HepG2 (cell line): ENCODE results near the gene TBCCD1. TPM values are rescaled to one million over a fixed set of nuclear protein-coding genes. Genes with fewer than 3 reads are reported as not detected.

Source experiments
- CC2D1A ChIP-seq: sonication (generic); formaldehyde crosslinking; IDR thresholded peaks from 2 replicates; pipeline ENCODE4 v1.8.1; 2023; ENCODE audit warnings: mild to moderate bottlenecking, missing genetic modification reagents
- GABPB1 ChIP-seq: IDR thresholded peaks from 2 replicates; pipeline ENCODE4 v1.6.1; 2016; ENCODE audit warnings: mild to moderate bottlenecking, missing genetic modification reagents, moderate library complexity, missing compliant biosample characterization
- ISL2 ChIP-seq: sonication (generic); formaldehyde crosslinking; IDR thresholded peaks from 2 replicates; pipeline ENCODE4 v1.5.0; 2020; ENCODE audit warnings: missing genetic modification reagents
- TEAD2 ChIP-seq: sonication (generic); formaldehyde crosslinking; IDR thresholded peaks from 2 replicates; pipeline ENCODE4 v1.9.0; 2021; ENCODE audit warnings: missing genetic modification reagents
- THAP7 ChIP-seq: sonication (generic); formaldehyde crosslinking; IDR thresholded peaks from 2 replicates; pipeline ENCODE4 v1.8.1; 2023; ENCODE audit warnings: mild to moderate bottlenecking, missing genetic modification reagents
- U2AF1 ChIP-seq: fragments of 200-400 bp; formaldehyde crosslinking; optimal IDR thresholded peaks from 2 replicates; pipeline ENCODE3; 2017; ENCODE audit warnings: mild to moderate bottlenecking, low read depth, low read length
- U2AF2 ChIP-seq: fragments of 200-400 bp; formaldehyde crosslinking; IDR thresholded peaks from 2 replicates; pipeline ENCODE4 v1.6.1; 2017; ENCODE audit warnings: low read depth, mild to moderate bottlenecking, low read length
- ZNF251 ChIP-seq: sonication (generic); formaldehyde crosslinking; IDR thresholded peaks from 2 replicates; pipeline ENCODE4 v1.9.0; 2021; ENCODE audit warnings: mild to moderate bottlenecking, missing genetic modification reagents
- ZNF616 ChIP-seq: sonication (generic); formaldehyde crosslinking; IDR thresholded peaks from 2 replicates; pipeline ENCODE4 v1.5.0; 2020; ENCODE audit warnings: low read depth, mild to moderate bottlenecking, missing genetic modification reagents
- ZNF687 ChIP-seq: sonication (generic); formaldehyde crosslinking; IDR thresholded peaks from 2 replicates; pipeline ENCODE4 v1.5.1; 2020; ENCODE audit warnings: mild to moderate bottlenecking, missing genetic modification reagents, moderate library complexity
- ZNF792 ChIP-seq: IDR thresholded peaks from 2 replicates; pipeline ENCODE4 v1.6.1; 2016
- polyA plus RNA-seq, 8 experiments: library from polyadenylated mRNA; depleted of rRNA in 3 of 8; stranded (reverse) in 7 of 8; unstranded in 1 of 8; fragments of >200 nt; fragmentation: Illumina TruSeq in 4 of 8; extraction: Trizol in 4 of 8; gene quantifications; 2 replicates each; pipeline versions ENCODE4 v1.2.1 to v1.2.3, GENCODE V29; 2011 to 2016; ENCODE audit warnings: low read depth in 4 of 8, missing spikeins in 1 of 8, mixed read lengths in 1 of 8; ENCODE audit not compliant: insufficient read depth in 1 of 8
- total RNA-seq, 5 experiments: library from RNA; depleted of rRNA; stranded (reverse); fragments of >200 nt; fragmentation: Illumina TruSeq; extraction: Trizol; gene quantifications; 2 replicates each; pipeline ENCODE4 v1.2.3, GENCODE V29; 2016; ENCODE audit warnings: low read depth in 1 of 5
- TF ChIP-seq, protein P1 (sequence below): sonication (generic); formaldehyde crosslinking; IDR thresholded peaks from one replicate; pipeline ENCODE4 v1.5.1; 2020; ENCODE audit warnings: mild to moderate bottlenecking, missing genetic modification reagents; ENCODE audit errors: not compliant biosample characterization
- TF ChIP-seq, protein P2 (sequence below): sonication (generic); formaldehyde crosslinking; IDR thresholded peaks from 2 replicates; pipeline ENCODE4 v1.9.0; 2022; ENCODE audit warnings: missing genetic modification reagents, mild to moderate bottlenecking, borderline replicate concordance

The TBCCD1 gene
- total and polyA plus RNA-seq, 2 of the 13 experiments (the other 11 are each of a cell fraction or from before 2014, with no cell fraction given) = 13.6 to 16.2 TPM

- TF ChIP-seq U2AF1 (peak; percentile 57), CC2D1A (no peak), U2AF2 (no peak), ZNF616 (CRISPR knock-in tag) (no peak), GABPB1 (CRISPR knock-in tag) (peak; percentile 55; the same call in 1 of the 2 replicates), ZNF251 (CRISPR knock-in tag) (no peak), ZNF792 (CRISPR knock-in tag) (peak; percentile 66; the same call in 1 of the 2 replicates), ZNF687 (CRISPR knock-in tag) (peak; percentile 96), ISL2 (CRISPR knock-in tag) (peak; percentile 97), THAP7 (CRISPR knock-in tag) (peak; percentile 34), TEAD2 (CRISPR knock-in tag) (no peak)
- TF ChIP-seq, protein P1, sequence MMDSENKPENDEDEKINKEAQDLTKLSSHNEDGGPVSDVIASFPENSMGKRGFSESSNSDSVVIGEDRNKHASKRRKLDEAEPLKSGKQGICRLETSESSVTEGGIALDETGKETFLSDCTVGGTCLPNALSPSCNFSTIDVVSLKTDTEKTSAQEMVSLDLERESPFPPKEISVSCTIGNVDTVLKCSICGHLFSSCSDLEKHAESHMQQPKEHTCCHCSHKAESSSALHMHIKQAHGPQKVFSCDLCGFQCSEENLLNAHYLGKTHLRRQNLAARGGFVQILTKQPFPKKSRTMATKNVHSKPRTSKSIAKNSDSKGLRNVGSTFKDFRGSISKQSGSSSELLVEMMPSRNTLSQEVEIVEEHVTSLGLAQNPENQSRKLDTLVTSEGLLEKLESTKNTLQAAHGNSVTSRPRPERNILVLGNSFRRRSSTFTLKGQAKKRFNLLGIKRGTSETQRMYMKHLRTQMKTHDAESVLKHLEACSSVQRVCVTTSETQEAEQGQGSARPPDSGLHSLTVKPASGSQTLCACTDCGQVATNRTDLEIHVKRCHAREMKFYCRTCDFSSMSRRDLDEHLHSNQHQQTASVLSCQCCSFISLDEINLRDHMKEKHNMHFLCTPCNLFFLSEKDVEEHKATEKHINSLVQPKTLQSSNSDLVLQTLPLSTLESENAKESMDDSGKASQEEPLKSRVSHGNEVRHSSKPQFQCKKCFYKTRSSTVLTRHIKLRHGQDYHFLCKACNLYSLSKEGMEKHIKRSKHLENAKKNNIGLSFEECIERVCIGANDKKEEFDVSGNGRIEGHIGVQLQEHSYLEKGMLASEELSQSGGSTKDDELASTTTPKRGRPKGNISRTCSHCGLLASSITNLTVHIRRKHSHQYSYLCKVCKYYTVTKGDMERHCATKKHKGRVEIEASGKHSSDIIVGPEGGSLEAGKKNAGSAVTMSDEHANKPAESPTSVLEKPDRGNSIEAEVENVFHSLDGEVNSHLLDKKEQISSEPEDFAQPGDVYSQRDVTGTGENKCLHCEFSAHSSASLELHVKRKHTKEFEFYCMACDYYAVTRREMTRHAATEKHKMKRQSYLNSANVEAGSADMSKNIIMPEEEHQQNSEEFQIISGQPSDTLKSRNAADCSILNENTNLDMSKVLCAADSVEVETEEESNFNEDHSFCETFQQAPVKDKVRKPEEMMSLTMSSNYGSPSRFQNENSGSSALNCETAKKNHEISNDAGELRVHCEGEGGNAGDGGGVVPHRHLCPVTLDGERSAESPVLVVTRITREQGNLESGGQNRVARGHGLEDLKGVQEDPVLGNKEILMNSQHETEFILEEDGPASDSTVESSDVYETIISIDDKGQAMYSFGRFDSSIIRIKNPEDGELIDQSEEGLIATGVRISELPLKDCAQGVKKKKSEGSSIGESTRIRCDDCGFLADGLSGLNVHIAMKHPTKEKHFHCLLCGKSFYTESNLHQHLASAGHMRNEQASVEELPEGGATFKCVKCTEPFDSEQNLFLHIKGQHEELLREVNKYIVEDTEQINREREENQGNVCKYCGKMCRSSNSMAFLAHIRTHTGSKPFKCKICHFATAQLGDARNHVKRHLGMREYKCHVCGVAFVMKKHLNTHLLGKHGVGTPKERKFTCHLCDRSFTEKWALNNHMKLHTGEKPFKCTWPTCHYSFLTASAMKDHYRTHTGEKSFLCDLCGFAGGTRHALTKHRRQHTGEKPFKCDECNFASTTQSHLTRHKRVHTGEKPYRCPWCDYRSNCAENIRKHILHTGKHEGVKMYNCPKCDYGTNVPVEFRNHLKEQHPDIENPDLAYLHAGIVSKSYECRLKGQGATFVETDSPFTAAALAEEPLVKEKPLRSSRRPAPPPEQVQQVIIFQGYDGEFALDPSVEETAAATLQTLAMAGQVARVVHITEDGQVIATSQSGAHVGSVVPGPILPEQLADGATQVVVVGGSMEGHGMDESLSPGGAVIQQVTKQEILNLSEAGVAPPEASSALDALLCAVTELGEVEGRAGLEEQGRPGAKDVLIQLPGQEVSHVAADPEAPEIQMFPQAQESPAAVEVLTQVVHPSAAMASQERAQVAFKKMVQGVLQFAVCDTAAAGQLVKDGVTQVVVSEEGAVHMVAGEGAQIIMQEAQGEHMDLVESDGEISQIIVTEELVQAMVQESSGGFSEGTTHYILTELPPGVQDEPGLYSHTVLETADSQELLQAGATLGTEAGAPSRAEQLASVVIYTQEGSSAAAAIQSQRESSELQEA (CRISPR knock-in tag) = peak; percentile 21
- TF ChIP-seq, protein P2, sequence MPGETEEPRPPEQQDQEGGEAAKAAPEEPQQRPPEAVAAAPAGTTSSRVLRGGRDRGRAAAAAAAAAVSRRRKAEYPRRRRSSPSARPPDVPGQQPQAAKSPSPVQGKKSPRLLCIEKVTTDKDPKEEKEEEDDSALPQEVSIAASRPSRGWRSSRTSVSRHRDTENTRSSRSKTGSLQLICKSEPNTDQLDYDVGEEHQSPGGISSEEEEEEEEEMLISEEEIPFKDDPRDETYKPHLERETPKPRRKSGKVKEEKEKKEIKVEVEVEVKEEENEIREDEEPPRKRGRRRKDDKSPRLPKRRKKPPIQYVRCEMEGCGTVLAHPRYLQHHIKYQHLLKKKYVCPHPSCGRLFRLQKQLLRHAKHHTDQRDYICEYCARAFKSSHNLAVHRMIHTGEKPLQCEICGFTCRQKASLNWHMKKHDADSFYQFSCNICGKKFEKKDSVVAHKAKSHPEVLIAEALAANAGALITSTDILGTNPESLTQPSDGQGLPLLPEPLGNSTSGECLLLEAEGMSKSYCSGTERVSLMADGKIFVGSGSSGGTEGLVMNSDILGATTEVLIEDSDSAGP (CRISPR knock-in tag) = peak; percentile 85
Observed at GRCh38 chr3:186612721-186613636, 45.8 kb upstream of the TBCCD1 start, which contains the start of gene AHSG (continued).
